ENCODE data around the gene NTNG2.

Gene NTNG2

DNA sequence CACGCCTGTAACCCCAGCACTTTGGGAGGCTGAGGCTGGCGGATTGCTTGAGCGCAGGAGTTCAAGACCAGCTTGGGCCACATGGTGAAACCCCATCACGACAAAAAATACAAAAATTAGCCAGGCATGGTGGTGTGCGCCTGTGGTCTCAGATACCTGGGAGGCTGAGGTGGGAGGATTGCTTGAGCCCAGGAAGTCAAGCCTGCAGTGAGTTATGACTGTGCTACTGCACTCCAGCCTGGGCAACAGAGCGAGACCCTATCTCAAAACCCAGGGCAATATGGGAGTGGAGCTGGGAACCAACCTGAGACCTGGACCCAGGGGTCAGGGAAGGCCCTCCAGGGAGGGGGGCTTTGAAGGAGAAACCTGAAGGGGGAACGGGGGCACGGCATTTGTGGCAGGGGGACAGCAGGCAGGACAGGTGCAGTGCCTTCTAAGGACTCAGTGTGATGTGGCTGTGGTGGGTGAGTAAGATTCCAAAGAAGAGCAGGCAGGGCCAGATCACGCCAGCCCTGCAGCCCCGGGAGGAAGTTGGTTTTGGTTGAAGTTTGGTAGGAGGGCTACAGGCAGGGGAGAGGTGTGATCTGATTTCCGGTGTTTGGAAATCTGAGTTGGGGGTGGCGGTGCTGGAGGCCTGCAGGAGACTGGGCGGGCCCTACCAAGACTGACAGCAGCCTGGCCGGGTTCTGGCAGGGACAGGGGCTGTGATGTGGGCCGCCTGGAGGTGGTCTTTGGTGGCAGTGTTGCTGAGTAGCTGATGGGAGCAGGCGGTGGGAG lies 46.2 kb downstream of the NTNG2 start:
- DNase-seq, result no peak

DNA sequence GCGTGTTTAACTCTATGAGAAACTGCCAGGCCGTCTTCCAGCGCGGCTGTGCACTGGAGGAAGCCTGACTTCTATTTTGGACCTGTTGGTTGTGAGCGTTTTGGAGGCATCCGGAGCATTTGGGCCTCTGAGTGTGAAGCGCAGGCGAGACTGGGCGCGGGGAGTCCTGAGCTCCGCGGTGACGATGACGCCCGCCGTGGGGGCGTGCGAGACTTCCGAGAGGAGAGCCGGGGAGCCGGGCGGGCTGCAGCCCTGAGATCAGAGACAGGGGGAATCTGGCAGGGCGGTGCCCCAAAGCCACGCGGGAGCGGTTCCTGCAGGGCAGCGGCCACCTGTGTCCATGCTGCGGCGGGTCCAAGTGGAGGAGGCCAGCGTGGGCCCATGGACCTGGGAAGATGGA lies 47.4 kb downstream of the NTNG2 start:
- no peak for DNase-seq

DNA sequence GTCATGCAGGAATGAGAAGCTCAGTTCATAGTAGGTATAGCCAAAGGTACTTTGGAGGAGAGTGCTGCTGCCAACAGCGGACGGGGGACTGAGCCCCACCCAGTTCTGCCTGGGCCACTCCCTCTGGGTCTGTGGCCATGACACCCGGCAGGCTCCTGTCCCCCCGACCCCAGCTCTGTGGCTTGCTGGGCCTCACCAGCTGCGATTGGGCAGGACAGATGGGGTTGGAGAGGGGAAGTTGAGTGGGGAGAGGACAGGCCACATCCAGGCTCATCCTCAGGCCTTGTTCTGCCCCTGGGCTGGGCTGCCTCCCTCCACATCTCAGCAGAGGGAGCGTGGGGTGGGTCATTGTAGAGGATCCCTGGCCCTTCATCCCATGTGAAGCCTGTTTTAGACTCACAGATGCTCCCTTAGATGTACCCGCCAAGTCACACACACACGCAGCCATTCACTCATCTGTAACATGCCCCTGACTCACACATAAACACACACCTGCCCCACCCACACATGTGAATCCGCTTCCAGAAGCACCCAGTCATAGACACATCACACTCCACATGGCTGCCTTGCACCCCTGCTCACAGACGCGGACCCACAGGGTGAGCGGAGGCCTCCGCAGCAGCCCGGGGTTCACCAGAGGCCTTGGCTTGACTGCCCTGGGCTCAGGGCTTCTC lies 48.8 kb downstream of the NTNG2 start:
- no peak for DNase-seq

DNA sequence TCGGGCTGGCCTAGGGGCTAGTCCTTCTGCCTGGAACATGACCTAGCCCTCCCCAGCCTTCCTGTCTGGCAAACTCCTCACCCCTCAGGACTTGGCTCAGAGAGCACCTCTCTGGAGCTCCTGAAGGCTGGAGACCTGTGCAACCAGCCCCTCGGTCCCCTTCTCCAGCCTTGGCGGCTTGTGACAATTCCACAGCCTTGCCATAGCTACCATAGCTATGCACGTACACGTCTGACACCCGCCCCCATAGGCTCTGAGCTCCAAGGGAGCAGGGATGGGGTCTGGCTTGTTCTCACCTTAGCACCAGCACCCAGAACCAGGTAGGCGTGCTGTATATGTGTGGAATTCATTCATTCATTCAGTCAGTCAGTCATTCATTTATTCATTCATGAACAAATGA lies 49.7 kb downstream of the NTNG2 start:
- no peak for DNase-seq

DNA sequence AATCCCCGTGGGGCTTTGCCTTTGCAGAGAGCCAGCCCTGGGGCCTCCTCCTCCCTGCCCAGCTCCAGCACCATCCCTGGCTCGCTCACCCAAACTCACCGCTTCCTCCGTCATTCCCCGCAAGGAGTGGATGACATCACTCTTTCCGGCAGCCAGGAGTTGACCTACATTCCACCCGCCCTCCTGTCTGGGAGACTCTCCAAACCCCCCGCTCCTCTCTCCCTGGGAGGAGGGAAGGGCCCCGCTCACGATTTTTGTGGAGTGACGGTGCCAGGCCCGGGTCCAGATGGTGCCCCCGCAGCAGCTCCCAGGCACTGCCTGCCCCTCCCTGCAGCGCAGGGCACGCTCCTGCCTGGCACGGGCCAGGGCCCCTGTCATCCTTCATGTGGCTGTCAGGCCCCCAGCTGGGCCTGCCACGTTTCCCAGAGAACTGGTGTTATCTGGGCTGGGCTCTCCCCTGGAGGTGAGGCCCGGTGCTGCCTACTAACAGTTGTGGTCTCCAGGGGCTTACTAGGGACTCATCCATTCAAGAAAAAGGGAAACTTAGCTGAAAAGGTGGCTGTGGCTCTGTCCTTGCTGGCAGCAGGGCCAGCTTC lies 52.3 kb downstream of the NTNG2 start:
- no peak for DNase-seq

DNA sequence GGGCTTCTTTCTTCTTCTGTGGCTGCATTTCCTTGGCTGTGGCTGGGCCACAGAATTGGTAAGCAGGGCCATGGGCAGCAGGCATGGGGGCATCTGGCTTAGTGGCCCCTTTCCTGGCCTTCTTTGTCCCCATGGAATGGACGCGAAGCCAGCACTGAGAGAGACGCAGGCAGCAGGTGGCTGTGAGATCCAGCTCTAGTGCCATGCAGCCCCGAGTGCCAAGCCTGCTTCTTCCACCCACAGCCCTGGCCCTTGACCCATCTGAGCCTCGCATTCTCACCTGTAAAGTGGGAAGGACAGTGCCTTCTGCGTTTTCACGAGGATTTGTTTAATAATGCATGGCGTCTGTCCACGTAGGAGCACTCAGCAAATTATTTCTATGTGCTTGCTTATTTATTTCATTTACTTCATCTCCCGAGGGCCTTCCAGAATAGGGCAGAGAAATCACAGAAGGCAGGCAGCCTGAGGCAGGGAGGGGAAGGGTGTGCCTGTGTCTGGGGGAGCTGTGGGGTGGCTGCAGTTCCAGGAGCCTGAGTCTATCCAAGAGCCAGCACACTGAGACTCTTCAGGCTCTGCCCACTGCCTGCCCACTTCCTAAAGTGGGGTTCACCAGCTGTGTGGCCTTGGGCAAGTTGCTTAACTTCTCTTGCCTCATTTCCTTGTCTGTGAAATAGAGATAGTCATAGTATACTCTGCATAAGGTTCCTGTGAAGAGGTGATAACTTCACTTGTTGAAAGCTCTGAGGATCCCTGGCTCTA lies 55.2 kb downstream of the NTNG2 start:
- DNase-seq, result no peak

DNA sequence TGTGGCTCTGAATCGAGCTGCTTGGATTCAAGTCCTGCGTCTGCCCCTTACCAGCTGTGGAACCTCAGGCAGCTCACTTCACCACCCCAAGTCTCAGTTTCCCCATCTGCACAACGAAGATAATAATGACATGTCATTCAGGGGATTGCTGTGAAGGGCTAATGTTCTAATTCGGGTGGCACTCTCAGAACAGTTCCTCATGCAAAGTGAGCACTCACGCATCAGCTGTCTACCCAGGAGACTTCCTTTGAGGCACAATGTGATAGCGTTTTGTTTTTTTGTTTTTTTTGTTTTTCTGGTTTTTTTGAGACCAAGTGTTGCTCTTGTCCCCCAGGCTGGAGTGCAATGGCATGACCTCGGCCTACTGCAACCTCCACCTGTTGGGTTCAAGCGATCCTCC lies 56.4 kb downstream of the NTNG2 start:
- no peak for DNase-seq

DNA sequence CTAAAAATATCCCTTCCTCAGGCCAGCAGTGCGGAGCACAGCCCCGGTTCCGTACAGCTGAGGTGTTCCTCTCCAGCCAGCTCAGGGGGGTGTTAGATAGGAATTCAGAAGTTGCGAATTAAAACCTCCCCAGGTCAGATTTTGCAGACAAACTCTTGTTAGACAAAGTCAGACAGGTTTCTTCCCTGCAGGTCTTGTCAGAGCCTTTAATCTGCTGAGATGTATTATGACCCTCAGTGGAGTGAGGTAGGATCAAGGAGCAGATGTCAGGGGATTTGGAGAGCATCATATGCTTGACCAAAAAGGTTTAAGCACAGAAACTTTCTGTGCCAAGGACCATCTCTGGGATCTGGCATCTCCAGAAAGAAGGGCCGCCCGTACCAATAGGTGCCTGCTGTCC lies 60.1 kb downstream of the NTNG2 start:
- no peak for DNase-seq

DNA sequence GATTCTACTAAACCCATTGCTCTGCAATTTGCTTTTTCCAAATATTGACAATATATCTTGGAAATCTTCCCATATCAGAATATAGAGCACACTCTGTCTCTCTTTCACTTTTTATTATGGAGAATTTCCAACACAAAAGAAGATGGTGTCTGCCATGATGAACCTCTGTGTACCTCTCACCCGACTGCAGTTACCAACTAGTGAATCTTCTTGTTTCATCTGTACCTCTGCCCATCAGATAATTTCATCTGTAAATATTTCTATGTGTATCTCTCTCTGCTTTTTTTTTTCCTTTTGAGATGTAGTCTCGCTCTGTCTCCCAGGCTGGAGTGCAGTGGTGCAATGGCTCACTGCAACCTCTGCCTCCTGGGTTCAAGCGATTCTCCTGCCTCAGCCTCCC lies 62.8 kb downstream of the NTNG2 start:
- no peak for DNase-seq

DNA sequence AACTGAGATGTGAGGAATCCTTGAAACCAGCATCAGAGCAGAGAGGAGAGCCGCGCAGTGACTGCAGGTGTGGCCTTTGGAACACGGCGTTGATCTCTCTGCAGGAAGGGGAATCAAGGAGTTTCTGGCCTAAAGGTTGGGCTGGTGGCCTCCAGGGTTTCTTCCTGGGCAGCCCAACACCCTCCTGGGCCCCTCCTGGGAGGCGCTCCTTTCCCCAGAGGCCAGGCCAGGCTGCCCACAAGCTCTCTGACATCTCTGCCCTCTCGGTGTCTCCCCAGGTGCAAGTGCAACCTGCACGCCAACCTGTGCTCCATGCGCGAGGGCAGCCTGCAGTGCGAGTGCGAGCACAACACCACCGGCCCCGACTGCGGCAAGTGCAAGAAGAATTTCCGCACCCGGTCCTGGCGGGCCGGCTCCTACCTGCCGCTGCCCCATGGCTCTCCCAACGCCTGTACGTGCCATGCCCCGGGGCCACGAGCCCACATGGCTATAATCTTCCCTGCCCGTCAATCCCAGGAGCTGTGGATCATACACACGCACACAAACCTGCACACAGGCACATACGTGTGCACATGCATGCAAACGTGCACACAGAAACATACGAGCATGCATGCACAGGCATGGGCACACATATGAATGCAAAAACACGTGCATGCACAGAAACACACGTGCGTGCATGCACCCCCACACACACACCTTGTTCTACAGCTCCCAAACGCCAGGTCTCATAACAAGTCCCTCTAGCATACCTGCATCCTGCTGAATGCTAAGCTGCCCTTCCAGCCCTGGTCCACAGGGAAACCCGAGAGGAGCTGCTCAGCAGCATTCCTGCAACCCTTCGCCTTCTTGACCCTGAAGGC lies 64.9 kb downstream of the NTNG2 start:
- no peak for DNase-seq

DNA sequence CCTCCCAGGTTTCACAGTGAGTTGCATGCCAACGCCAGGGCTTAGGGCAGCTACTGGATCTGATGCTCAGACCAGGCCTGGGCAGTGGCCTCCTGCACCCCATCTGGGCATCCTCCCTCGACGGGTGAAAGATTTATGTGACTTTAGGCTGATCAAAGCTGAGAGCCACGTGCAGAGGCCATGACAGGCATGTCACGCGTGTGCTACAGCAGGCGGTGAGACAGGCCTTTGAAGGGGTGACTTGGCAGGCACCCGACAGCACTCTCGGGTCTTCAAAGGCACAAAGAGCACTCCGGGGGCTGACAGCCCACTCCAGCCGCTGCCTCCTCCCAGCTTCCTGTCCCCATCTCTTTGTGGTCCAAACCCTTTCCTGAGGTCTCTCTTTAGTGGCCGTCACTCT lies 66.2 kb downstream of the NTNG2 start:
- no peak for DNase-seq

DNA sequence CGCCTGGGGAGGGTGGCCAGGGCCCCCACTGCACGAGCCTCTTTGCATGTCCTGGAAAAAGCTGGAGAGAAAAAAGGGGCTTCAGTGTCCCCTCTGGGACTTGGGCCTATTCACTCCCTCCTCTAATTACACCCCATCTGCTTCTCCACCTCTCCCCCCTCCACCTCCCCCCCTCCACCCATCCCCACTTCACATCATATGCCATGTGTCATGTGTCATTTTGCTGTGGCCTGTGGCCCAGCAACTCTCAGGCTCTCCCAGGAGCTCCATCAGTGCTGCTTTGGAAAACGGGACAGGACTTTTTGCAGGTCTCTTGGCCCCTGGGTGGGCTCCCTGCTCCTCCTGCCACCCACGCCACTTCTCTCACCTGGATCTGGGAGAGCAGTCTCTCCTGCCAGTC lies 68.7 kb downstream of the NTNG2 start:
- DNase-seq, result no peak

DNA sequence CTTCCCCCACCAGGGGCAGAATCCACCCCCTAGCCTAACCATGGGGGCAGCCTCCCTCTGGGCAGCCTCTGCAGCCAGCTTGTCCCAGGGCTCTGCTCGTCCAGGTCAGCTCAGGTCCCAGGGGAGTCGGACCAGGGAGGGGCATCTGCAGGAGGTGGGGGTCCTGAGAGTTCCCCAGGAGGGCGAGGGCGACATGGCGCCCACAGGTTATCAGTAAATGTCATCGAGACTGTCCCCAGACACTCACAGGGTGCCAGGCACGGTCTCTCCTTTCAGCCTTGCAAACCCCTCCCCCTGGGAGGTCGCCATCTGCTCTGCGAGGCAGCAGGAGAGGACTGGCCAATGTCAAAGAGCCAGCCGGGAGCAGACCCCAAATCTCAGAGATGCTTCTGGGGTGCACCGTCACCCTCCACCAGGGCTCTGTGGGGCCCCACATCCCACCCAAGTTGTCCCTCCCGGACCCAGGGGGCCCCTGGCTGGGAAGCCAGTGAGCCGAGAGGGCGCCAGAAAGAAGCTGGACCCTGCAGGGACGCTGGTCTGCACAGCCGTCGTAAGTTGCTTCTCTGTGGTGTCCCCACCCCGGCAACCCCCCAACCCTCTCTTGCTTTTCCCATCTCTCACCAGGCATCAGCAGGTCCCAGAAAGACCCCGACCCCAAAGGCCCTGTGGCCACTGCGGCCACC lies 69.3 kb downstream of the NTNG2 start:
- DNase-seq, result no peak

DNA sequence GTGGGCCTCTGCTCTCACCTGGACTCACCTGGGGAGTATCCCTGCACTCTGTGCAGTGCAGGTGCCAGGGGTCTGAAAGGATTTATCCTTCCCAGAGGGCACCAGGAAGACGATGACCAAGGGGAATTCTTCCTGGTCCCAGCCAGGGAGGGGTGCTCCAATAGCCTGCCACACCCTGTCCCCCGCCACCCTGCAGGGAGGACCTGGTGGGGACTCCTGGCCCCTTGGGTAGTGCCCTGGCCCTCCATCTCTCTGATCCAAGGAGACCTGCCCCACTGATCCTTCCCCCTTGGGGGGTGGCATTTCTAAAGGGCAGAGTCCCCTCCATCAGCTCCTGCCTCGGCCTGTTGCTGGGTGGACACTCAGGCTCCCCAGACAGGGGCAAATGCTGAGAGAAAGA lies 70.7 kb downstream of the NTNG2 start:
- no peak for DNase-seq

DNA sequence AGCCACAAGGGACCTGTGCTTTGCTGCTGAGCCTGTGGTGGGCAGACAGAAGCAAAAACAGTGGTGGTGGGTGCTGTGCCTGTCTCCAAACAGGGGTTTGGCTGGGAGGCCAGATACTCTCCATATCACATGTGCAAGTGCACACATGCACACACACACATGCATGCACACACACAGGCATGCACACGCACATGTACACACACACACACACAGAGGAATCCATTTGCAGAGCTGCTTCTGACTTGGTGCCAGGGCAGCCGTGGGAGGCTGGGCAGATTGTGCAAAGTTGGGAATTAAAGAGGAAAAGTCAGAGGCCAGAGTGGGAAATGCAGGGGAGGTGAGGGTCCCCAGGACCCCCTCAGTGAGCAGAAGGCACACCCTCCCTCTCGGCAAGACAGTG lies 71.3 kb downstream of the NTNG2 start:
- DNase-seq, result no peak

DNA sequence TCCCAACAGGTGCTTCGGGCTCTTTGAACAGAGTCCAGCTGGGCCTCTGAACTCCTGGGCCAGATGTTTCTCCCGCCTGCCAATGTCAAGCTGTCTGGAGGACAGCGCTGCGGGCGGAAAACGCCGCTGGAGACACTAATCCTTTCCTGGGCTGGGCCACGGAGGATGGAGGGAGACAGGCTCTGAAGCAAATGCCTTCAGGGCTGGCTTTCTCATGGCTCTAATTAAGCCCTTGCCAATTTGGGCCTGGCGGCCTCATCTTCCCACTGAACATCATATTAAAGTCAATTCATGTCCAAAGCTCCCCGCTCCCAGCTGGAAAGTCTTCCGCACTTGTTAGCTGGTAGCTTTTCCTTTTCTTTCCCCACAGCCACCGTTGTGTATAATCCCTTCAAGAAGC lies 72.7 kb downstream of the NTNG2 start:
- DNase-seq, result no peak

DNA sequence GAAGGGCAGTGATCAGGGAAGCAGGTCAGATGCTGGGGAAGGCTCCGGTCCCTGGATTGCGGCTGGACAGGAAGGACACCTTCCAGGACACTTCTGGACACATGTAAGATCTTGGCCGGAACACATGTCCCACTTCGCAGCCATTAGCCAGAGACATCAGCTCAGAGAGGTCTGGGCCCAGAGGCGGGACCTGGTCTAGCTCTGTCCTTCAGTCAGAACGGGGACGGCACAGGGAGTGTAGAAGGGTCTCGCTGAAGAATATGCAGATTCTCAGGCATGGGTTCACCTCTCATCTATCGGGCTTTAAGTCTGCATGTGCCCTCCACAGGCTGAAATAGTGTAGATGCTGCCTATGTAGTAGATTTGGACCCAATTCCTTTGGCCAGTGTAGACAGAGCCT lies 73.3 kb downstream of the NTNG2 start:
- DNase-seq, result no peak

DNA sequence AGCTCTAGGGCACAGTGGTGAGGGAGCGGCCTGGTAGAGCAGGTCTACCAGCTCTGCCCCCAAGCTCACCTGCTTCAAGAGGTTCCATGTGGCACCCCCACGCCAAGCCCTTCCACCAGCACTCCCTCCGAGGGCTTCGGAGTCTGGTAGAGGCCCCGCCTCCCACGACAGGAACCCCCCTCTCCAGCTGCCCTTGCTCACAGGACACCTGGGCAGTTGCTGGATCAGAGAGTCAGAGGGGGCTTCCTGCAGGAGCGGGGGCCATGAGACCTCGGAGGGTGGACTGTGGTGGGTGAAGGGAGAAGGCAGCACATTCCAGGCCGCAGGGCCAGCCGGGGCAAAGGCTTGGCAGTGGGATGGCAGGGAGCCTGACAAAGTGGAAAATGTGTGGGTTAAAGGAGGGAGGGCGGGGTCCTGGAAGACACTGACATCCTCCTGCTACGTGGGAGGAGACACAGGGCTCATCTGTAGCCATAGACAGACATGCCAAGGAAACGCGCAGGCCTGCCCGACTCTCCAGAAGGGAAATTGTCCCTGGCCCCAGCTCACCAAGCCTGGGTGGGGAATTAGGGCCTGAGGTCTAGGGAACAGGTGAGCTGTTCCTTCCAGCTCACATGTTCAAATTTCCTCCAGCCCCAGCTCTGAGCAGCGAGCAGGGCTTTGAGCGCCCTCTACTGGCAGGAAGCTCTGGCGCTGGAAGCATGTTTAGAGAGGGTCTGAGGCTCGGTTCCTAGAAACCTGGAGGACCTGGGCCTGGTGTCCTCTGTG lies 74.2 kb downstream of the NTNG2 start:
- peak; percentile 79 for DNase-seq

DNA sequence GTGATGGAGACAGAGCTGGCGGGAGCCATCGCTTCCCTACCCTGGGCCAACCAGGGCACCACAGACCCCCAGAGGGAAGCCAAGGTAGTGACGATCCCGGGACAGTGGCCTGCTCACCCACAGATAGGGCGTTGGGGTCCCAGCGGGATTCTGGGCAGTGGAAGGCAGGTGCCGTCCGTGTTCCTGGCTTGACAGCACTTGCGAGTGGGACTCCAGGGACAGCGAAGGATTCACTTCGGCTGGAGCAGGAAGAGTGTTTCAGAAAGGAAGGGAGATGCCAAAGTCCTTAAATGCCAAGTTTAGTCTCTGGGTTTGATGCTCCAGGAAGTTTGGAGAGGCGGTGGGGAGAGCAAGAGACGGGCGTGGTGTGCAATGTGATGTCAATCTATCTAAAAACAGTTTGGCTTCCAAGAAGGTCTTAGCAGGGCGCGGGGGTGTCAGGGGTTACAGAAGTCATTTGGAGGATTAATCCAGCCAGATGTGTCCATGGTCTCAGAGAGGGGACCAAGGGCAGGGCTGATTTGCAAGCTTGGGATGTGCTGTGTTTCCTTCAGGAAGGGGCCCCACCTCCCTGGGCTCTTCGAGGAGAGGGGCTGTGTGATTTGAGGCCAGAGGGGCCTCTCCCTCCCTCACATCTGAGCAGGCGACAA lies 74.9 kb downstream of the NTNG2 start:
- DNase-seq, result no peak

DNA sequence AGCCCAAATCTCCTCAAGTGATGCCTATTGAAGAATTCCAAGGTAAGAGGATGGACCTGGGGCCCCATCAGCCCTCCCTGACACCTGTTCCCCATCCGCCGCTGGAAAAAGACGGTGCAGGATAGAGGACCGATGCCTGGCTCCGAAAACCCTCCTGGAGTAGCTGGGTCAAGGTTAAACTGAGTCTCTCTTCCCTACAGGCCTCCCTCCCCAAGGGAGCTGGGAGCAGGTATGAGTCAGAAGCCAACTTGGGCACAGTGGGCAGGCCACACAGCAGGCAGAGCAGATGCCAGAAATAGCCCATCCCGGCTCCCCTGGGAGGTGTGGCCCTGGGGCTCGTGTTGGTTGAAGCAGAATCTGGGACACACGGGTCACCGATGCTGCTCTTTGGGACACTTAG lies 75.6 kb downstream of the NTNG2 start:
- no peak for DNase-seq
